Gastrocnemius medialis (tissue), 4 donors: ENCODE data around the gene ARPP19. TPM values are rescaled to one million over a fixed set of nuclear protein-coding genes. Genes with fewer than 3 reads are reported as not detected.
A peak's percentile ranks its signal among the peaks of the same experiment; 100 is the strongest.

Source experiments
- ATAC-seq, 2 donors: fragments of 150-250 bp; one replicate each; pipeline ENCODE4 v1.9.1; 2016
- DNase-seq, 2 donors: peaks; one replicate each; pipeline ENCODE4 v3.0.0-alpha.2; 2019
- H3K27ac ChIP-seq, 4 donors: fragments of 200-600 bp; sonication (generic); 1 replicate in 1 of 4; 2 replicates in 3 of 4; pipeline ENCODE4 v1.5.1; 2016 to 2018; ENCODE audit warnings: mild to moderate bottlenecking in 2 of 4, moderate library complexity in 1 of 4
- H3K27me3 ChIP-seq, 3 donors: fragments of 200-600 bp; sonication (generic) in 2 of 3; 1 replicate in 1 of 3; 2 replicates in 2 of 3; pipeline versions ENCODE4 v1.5.1 to v1.6.0; 2016 to 2019; ENCODE audit warnings: mild to moderate bottlenecking in 1 of 3, moderate library complexity in 1 of 3
- H3K36me3 ChIP-seq, 2 donors: fragments of 200-600 bp; sonication (generic) in 1 of 2; one replicate each; pipeline ENCODE4 v1.5.1; 2017 to 2018
- H3K4me1 ChIP-seq, 2 donors: fragments of 200-600 bp; sonication (generic) in 1 of 2; one replicate each; pipeline ENCODE4 v1.5.1; 2016 to 2017; ENCODE audit warnings: mild to moderate bottlenecking in 2 of 2
- H3K4me3 ChIP-seq, 4 donors: fragments of 200-600 bp; sonication (generic) in 3 of 4; 1 replicate in 1 of 4; 2 replicates in 3 of 4; pipeline ENCODE4 v1.5.1; 2016 to 2019; ENCODE audit warnings: mild to moderate bottlenecking in 2 of 4
- H3K9me3 ChIP-seq, 3 donors: fragments of 200-600 bp; sonication (generic) in 2 of 3; 1 replicate in 1 of 3; 2 replicates in 2 of 3; pipeline ENCODE4 v1.5.1; 2016 to 2019
- POLR2A ChIP-seq, 2 donors: fragments of 450-650 bp; IDR thresholded peaks; one replicate each; pipeline ENCODE4 v1.6.1; 2017; ENCODE audit warnings: antibody characterized with exemption in 2 of 2, mild to moderate bottlenecking in 2 of 2, moderate library complexity in 2 of 2
- in situ Hi-C, 4 donors: fragments of 200-750 bp; cut with MboI; loops; one replicate each; pipeline versions ENCODE4 v1.15.0 to v1.8.0; 2017; ENCODE audit warnings: low sequenced_read_pairs in 4 of 4
- intact Hi-C: fragments of 100-400 bp; cut with DNase I; formaldehyde crosslinking; loops from one replicate; pipeline ENCODE4 v1.15.1; 2023; ENCODE audit warnings: low total_unique reads
- total RNA-seq, 4 donors: library from RNA; depleted of rRNA; stranded (reverse); fragments of >200 nt; gene quantifications; one replicate each; pipeline versions ENCODE4 v1.1.0 to v1.2.3, GENCODE V29; 2016
- TF ChIP-seq, protein P1 (sequence below), 5 experiments: fragments of 450-650 bp in 3 of 5; fragments of 200-600 bp in 2 of 5; sonication (generic) in 2 of 5; IDR thresholded peaks in 4 of 5; conservative IDR thresholded peaks in 1 of 5; 1 replicate in 4 of 5; 2 replicates in 1 of 5; pipeline ENCODE4 v1.5.1; 2016 to 2019; ENCODE audit warnings: antibody characterized with exemption in 5 of 5, mild to moderate bottlenecking in 3 of 5, moderate library complexity in 3 of 5

ARPP19 gene
- total RNA-seq, 4 donors from 2014 or later: 153 to 428 (median 207) TPM

DNA sequence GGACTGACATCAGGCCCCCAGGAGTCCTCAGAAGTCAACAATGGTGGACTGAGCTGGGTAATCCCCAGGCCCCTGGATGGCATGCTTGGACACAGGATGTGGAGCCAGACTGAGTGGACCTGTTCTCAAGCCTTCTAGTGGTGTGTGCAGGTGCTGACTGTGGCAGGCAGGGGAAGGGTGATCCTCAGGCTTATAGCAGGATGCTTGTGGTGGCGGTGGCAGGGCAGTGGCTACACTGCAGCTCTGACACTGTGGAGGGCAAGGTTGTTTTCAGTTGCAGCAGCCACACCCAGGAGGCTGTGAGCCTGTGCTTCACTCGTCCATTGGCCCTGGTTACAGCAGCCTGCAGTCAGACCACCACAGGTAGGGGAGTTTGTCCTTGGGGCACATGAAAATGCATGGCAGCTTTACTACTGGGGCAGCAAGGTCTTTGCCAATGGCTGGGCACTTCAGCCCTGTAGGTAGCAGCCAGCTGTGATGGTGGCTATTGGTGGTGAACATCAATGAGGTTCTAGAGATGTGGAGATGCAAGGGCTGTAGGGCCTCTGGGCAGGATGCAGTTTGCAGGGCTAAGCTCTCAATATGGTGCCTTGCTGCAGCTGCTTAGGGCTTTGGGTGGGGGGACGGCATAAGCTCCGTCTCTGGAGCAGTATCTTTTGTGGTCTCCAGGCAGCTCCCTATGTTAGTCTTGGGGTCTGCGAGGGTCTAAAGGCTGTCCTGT lies 22.6 kb downstream of the ARPP19 start:
- no peaks in the 10 kb centered on the region for H3K27me3 ChIP-seq
- no peak overlapping the region for H3K4me3 ChIP-seq
- H3K36me3 ChIP-seq: peaks cover 0 to 57% of the 10 kb centered on the region in 2 donors
- TF ChIP-seq POLR2A (IDR thresholded peaks at IDR 0.05): no peak
- TF ChIP-seq, protein P1, sequence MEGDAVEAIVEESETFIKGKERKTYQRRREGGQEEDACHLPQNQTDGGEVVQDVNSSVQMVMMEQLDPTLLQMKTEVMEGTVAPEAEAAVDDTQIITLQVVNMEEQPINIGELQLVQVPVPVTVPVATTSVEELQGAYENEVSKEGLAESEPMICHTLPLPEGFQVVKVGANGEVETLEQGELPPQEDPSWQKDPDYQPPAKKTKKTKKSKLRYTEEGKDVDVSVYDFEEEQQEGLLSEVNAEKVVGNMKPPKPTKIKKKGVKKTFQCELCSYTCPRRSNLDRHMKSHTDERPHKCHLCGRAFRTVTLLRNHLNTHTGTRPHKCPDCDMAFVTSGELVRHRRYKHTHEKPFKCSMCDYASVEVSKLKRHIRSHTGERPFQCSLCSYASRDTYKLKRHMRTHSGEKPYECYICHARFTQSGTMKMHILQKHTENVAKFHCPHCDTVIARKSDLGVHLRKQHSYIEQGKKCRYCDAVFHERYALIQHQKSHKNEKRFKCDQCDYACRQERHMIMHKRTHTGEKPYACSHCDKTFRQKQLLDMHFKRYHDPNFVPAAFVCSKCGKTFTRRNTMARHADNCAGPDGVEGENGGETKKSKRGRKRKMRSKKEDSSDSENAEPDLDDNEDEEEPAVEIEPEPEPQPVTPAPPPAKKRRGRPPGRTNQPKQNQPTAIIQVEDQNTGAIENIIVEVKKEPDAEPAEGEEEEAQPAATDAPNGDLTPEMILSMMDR (IDR thresholded peaks at IDR 0.05 in 4 of 5, conservative IDR thresholded peaks at IDR 0.05 in 1 of 5): no peak
- ATAC-seq (peak; percentile 12 to 35), DNase-seq (no peak)
- intact Hi-C loops: no loop called here
- H3K27ac ChIP-seq: no peak overlapping the region
- no peaks in the 10 kb centered on the region for H3K9me3 ChIP-seq
- in situ Hi-C loops: no loop called here
- H3K4me1 ChIP-seq: no peaks in the 10 kb centered on the region

DNA sequence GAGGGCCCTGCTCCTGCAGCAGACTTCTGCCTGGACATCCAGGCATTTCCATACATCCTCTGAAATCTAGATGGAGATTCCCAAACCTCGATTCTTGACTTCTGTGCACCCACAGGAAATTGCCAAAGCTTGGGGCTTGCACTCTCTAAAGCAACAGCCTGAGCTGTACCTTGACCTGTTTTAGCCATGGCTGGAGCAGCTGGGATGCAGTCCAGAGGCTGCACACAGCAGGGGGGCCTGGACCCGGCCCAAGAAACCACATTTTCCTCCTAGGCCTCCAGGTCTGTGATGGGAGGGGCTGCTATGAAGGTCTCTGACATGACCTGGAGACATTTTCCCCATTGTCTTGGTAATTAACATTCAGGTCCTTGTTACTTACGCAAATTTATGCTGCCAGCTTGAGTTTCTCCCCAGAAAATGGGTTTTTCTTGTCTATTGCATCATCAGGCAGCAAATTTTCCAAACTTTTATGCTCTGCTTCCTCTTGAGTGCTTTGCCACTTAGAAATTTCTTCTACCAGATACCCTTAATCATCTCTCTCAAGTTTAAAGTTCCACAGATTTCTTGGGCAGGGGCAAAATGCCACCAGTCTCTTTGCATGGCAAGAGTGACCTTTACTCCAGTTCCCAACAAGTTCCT lies 28.3 kb downstream of the ARPP19 start:
- intact Hi-C loops (no loop called here), in situ Hi-C loops (no loop called here)
- TF ChIP-seq, protein P1 (IDR thresholded peaks at IDR 0.05 in 4 of 5, conservative IDR thresholded peaks at IDR 0.05 in 1 of 5): no peak
- TF ChIP-seq POLR2A (IDR thresholded peaks at IDR 0.05): no peak
- DNase-seq: no peak
- Histone ChIP-seq H3K27me3 (no peaks in the 10 kb centered on the region), H3K36me3 (peaks cover 0 to 2% of the 10 kb centered on the region in 2 donors), H3K4me1 (no peaks in the 10 kb centered on the region), H3K4me3 (no peak overlapping the region), H3K27ac (no peak overlapping the region), H3K9me3 (no peaks in the 10 kb centered on the region)
- no peak for ATAC-seq

DNA sequence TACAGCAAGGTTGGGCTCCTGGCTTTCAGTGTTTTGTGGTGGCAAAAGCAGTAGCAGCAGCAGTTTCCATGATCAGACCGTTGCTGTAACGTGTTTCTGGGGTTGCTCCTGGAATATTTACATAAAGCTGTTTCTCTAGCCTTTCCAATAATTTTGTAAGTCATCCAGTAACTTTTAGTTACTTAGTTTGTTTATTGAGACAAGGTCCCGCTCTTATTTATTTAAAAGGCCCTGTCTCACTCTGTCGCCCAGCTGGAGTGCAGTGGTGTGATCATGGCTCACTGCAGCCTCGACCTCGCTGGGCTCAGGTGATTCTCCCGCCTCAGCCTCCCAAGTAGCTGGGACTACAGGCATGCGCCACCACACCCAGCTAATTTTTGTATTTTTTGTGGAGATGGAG lies 31.4 kb downstream of the ARPP19 start:
- H3K4me3 ChIP-seq: no peak overlapping the region
- no peaks in the 10 kb centered on the region for H3K4me1 ChIP-seq
- TF ChIP-seq, protein P1 (IDR thresholded peaks at IDR 0.05 in 4 of 5, conservative IDR thresholded peaks at IDR 0.05 in 1 of 5): no peak
- TF ChIP-seq POLR2A (IDR thresholded peaks at IDR 0.05): no peak
- no peaks in the 10 kb centered on the region for H3K9me3 ChIP-seq
- DNase-seq (no peak), ATAC-seq (no peak)
- in situ Hi-C loops (loop anchor here in 1 of 4 donors (10.0 kb wide), 1 partner anchor 273 kb away; no protein-coding TSS in a partner anchor), intact Hi-C loops (no loop called here)
- H3K27ac ChIP-seq: no peak overlapping the region
- no peaks in the 10 kb centered on the region for H3K27me3 ChIP-seq
- no peaks in the 10 kb centered on the region for H3K36me3 ChIP-seq

DNA sequence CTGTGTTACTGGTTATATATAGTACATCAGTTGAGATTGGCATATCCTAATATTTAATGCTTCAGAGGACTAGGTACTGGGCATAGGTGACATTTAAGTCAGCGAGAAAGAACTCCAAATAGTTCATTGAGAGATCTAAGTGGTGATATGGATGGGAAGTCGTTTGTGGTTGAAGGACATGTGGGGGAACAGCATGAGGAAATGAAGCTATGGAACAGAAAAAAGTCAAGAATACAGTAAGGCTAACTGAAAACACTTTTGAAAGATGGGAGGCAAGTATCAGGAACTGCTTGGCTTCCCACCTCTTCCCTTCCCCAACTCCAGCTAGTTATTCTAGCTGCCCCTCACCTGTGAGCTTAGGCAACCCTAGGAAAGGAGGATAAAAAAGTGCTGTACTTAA lies 36.4 kb downstream of the ARPP19 start:
- Histone ChIP-seq H3K27ac (no peak overlapping the region), H3K4me3 (no peak overlapping the region), H3K27me3 (no peaks in the 10 kb centered on the region), H3K36me3 (no peaks in the 10 kb centered on the region), H3K4me1 (peaks cover 11 to 13% of the 10 kb centered on the region in 2 donors), H3K9me3 (no peaks in the 10 kb centered on the region)
- in situ Hi-C loops: loop anchor here in 1 of 4 donors (10.0 kb wide), 1 partner anchor 268 kb away; no protein-coding TSS in a partner anchor
- TF ChIP-seq POLR2A (IDR thresholded peaks at IDR 0.05): no peak
- TF ChIP-seq, protein P1 (IDR thresholded peaks at IDR 0.05 in 4 of 5, conservative IDR thresholded peaks at IDR 0.05 in 1 of 5): no peak
- intact Hi-C loops: no loop called here
- DNase-seq (no peak), ATAC-seq (no peak)
